ENCODE measurements around the gene FLT4.

GRCh38 chr5:180575571-180575970 is 73.8 kb downstream of the FLT4 start:
- TF ChIP-seq CTCF (IDR thresholded peaks at IDR 0.05), result no peak
- TF ChIP-seq POLR2A (IDR thresholded peaks at IDR 0.05), result no peak

All from ovary (tissue), 3 donors.